ENCODE measurements around the gene HINT2. TPM values are rescaled to one million over a fixed set of nuclear protein-coding genes. Genes with fewer than 3 reads are reported as not detected.

HINT2 gene
- total RNA-seq, 1 experiment from 2014 or later = 110 TPM

- ChIA-PET POLR2A (no interaction called here), CTCF (no interaction called here)
- Histone ChIP-seq H3K36me3 (ENCODE audit: control insufficient read depth, insufficient read depth, low read length) (no peaks in the 10 kb centered on the region), H3K4me1 (no peaks in the 10 kb centered on the region), H3K4me3 (ENCODE audit: low read depth, low read length) (no peak overlapping the region), H3K9me3 (no peaks in the 10 kb centered on the region), H3K27me3 (replicated peaks; ENCODE audit: control insufficient read depth, insufficient read depth, low read length) (no peaks in the 10 kb centered on the region; the same call in 1 of the 2 replicates)
- TF ChIP-seq, protein P1, sequence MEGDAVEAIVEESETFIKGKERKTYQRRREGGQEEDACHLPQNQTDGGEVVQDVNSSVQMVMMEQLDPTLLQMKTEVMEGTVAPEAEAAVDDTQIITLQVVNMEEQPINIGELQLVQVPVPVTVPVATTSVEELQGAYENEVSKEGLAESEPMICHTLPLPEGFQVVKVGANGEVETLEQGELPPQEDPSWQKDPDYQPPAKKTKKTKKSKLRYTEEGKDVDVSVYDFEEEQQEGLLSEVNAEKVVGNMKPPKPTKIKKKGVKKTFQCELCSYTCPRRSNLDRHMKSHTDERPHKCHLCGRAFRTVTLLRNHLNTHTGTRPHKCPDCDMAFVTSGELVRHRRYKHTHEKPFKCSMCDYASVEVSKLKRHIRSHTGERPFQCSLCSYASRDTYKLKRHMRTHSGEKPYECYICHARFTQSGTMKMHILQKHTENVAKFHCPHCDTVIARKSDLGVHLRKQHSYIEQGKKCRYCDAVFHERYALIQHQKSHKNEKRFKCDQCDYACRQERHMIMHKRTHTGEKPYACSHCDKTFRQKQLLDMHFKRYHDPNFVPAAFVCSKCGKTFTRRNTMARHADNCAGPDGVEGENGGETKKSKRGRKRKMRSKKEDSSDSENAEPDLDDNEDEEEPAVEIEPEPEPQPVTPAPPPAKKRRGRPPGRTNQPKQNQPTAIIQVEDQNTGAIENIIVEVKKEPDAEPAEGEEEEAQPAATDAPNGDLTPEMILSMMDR (IDR thresholded peaks at IDR 0.05; ENCODE audit: insufficient read depth in 1 of 2, low read depth in 1 of 2, low read length in 1 of 2, severe bottlenecking in 1 of 2, unreplicated experiment in 1 of 2) = no peak
- Mint-ChIP-seq H3K27ac (ENCODE audit: unreplicated experiment) (no peak overlapping the region), H3K36me3 (ENCODE audit: insufficient read depth, unreplicated experiment) (no peaks in the 10 kb centered on the region), H3K27me3 (ENCODE audit: insufficient read depth, unreplicated experiment) (peaks cover 14% of the 10 kb centered on the region), H3K4me3 (ENCODE audit: unreplicated experiment) (no peak overlapping the region), H3K9me3 (ENCODE audit: unreplicated experiment) (no peaks in the 10 kb centered on the region), H3K4me1 (ENCODE audit: low read depth, unreplicated experiment) (no peaks in the 10 kb centered on the region)
- intact Hi-C loops (cut with micrococcal nuclease; ENCODE audit: unreplicated experiment) = no loop called here
- DNase-seq = no peak
- no TSS peak for BruUV-seq (replicated peaks)
Measured at GRCh38 chr9:35858458-35858857, 43.6 kb upstream of the HINT2 start.

DNA sequence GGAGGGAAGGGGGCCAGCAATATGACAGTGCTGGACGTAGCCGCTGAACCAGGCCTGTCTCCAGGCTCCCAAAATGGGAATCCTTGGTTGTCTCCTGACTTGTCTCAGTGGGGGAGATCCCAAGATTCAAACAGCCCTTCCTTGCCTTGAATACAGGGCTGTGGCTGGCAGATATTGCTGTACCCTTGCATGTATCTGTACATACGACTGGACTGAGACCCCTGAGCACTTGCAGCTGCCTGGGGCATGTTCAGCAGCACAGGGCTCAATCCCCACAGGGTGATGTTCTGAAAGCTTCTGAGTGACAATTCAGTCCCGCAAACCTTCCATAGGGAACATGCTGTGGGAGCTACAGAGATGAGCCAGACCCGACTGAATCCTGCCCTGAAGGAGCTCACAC, 42.0 kb upstream of the HINT2 start:
- no peak overlapping the region for H3K4me3 ChIP-seq (ENCODE audit: low read depth, low read length)
- no peaks in the 10 kb centered on the region for H3K36me3 ChIP-seq (ENCODE audit: control insufficient read depth, insufficient read depth, low read length)
- no TSS peak for BruUV-seq (replicated peaks)
- ChIA-PET POLR2A (no interaction called here), CTCF (interaction anchor here (1.9 kb wide), 1 partner anchor 67 kb away, joined by 7 read pairs; no protein-coding TSS in a partner anchor)
- no peak overlapping the region for H3K4me3 Mint-ChIP-seq (ENCODE audit: unreplicated experiment)
- intact Hi-C loops (cut with micrococcal nuclease; ENCODE audit: unreplicated experiment) = no loop called here
- peaks cover 14% of the 10 kb centered on the region for H3K27me3 Mint-ChIP-seq (ENCODE audit: insufficient read depth, unreplicated experiment)
- no peaks in the 10 kb centered on the region for H3K4me1 Mint-ChIP-seq (ENCODE audit: low read depth, unreplicated experiment)
- H3K36me3 Mint-ChIP-seq (ENCODE audit: insufficient read depth, unreplicated experiment) = no peaks in the 10 kb centered on the region
- H3K9me3 Mint-ChIP-seq (ENCODE audit: unreplicated experiment) = no peaks in the 10 kb centered on the region
- TF ChIP-seq, protein P1 (IDR thresholded peaks at IDR 0.05; ENCODE audit: insufficient read depth in 1 of 2, low read depth in 1 of 2, low read length in 1 of 2, severe bottlenecking in 1 of 2, unreplicated experiment in 1 of 2) = no peak
- no peaks in the 10 kb centered on the region for H3K9me3 ChIP-seq
- H3K27me3 ChIP-seq (replicated peaks; ENCODE audit: control insufficient read depth, insufficient read depth, low read length) = no peaks in the 10 kb centered on the region; the same call in 1 of the 2 replicates
- H3K27ac Mint-ChIP-seq (ENCODE audit: unreplicated experiment) = no peak overlapping the region
- no peak for DNase-seq
- no peaks in the 10 kb centered on the region for H3K4me1 ChIP-seq

DNA sequence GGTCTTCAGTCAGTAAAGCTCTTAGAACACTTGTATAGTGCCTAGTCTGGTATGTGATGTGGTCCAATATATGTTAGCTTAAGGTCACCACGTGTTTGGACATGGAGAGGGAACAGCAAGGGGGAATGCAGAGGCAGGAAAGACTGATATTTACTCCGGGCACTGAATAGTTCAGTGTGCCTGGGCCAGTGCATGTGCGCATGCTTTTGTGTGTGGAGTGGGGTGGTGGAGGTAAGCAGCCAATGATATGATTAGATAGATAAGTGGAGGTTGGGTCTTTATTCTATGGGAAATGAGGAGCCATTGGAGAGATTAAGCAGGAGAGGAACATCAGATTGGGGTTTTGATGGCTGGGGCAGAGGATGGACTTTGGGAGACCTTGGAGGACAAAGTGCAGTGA, 41.4 kb upstream of the HINT2 start:
- H3K4me3 Mint-ChIP-seq (ENCODE audit: unreplicated experiment) = no peak overlapping the region
- H3K27ac Mint-ChIP-seq (ENCODE audit: unreplicated experiment) = no peak overlapping the region
- no peaks in the 10 kb centered on the region for H3K36me3 Mint-ChIP-seq (ENCODE audit: insufficient read depth, unreplicated experiment)
- ChIA-PET POLR2A (no interaction called here), CTCF (interaction anchor here (0.6 to 1.9 kb wide), 2 partner anchors 66 to 68 kb away, joined by 3 to 7 read pairs; no protein-coding TSS in a partner anchor)
- no peaks in the 10 kb centered on the region for H3K4me1 ChIP-seq
- no peak overlapping the region for H3K4me3 ChIP-seq (ENCODE audit: low read depth, low read length)
- no peaks in the 10 kb centered on the region for H3K36me3 ChIP-seq (ENCODE audit: control insufficient read depth, insufficient read depth, low read length)
- intact Hi-C loops (cut with micrococcal nuclease; ENCODE audit: unreplicated experiment) = no loop called here
- H3K4me1 Mint-ChIP-seq (ENCODE audit: low read depth, unreplicated experiment) = no peaks in the 10 kb centered on the region
- BruUV-seq (replicated peaks) = no TSS peak
- H3K27me3 Mint-ChIP-seq (ENCODE audit: insufficient read depth, unreplicated experiment) = peaks cover 12% of the 10 kb centered on the region
- H3K9me3 Mint-ChIP-seq (ENCODE audit: unreplicated experiment) = no peaks in the 10 kb centered on the region
- no peak for DNase-seq
- H3K27me3 ChIP-seq (replicated peaks; ENCODE audit: control insufficient read depth, insufficient read depth, low read length) = no peaks in the 10 kb centered on the region; the same call in 1 of the 2 replicates
- H3K9me3 ChIP-seq = no peaks in the 10 kb centered on the region
- TF ChIP-seq, protein P1 (IDR thresholded peaks at IDR 0.05; ENCODE audit: insufficient read depth in 1 of 2, low read depth in 1 of 2, low read length in 1 of 2, severe bottlenecking in 1 of 2, unreplicated experiment in 1 of 2) = no peak

Data from Caco-2 (cell line).